ENCODE measurements around the gene PRDX3.

PRDX3 gene

GRCh38 chr10:119131512-119132240 lies 46.9 kb downstream of the PRDX3 start:
- DNase-seq (ENCODE audit: low read depth, low spot score) = no peak

GRCh38 chr10:119129721-119130120 lies 48.9 kb downstream of the PRDX3 start:
- DNase-seq (ENCODE audit: low read depth, low spot score) = no peak

- no peak for DNase-seq (ENCODE audit: low read depth, low spot score)
Observed at GRCh38 chr10:119125942-119126341, 52.7 kb downstream of the PRDX3 start.

GRCh38 chr10:119120875-119121274 lies 57.7 kb downstream of the PRDX3 start:
- no peak for DNase-seq (ENCODE audit: low read depth, low spot score)

- DNase-seq (ENCODE audit: low read depth, low spot score) = no peak
Observed at GRCh38 chr10:119120413-119120867, 58.2 kb downstream of the PRDX3 start.

GRCh38 chr10:119119400-119119799 lies 59.2 kb downstream of the PRDX3 start:
- DNase-seq (ENCODE audit: low read depth, low spot score) = no peak

GRCh38 chr10:119118231-119118630 lies 60.4 kb downstream of the PRDX3 start:
- DNase-seq (ENCODE audit: low read depth, low spot score) = no peak

Measured in brain pericyte (primary cell).